ENCODE data around the gene TGFBR3. TPM values are rescaled to one million over a fixed set of nuclear protein-coding genes. Genes with fewer than 3 reads are reported as not detected.

TGFBR3 gene
- total and polyA plus RNA-seq, 9 of the 15 experiments (the other 6 are each of a cell fraction or from before 2014, with no cell fraction given) = 3.6 to 32.4 (median 15.6) TPM

- CTCF ChIA-PET (ENCODE audit: low intra/inter-chr PET ratio) = no interaction called here
- H3K4me1 ChIP-seq (replicated peaks in 1 of 2; ENCODE audit: control insufficient read depth in 2 of 2, insufficient read depth in 2 of 2, low read length in 2 of 2) = no peaks in the 10 kb centered on the region; a peak in 1 of 5 replicates
- H3K27me3 ChIP-seq (ENCODE audit: control insufficient read depth in 2 of 2, insufficient read depth in 2 of 2, low read length in 2 of 2) = no peaks in the 10 kb centered on the region
- FAIRE-seq = no peak
- H3K9me1 ChIP-seq (ENCODE audit: control insufficient read depth, insufficient read depth, low read length) = peaks cover 4% of the 10 kb centered on the region
- no peaks in the 10 kb centered on the region; the same call in 2 of the 3 replicates for H3K36me3 ChIP-seq (ENCODE audit: control insufficient read depth, insufficient read depth, low read length)
- H3K9ac ChIP-seq (ENCODE audit: insufficient read depth in 1 of 2, low read depth in 2 of 2, low read length in 2 of 2) = no peak overlapping the region
- no TSS peak for BruUV-seq (replicated peaks)
- no peak overlapping the region for H2AFZ ChIP-seq (ENCODE audit: low read depth, low read length)
- H4K20me1 ChIP-seq (replicated peaks; ENCODE audit: control insufficient read depth, insufficient read depth, low read length) = peaks cover 5% of the 10 kb centered on the region
- no peak for ATAC-seq
- 77% methylated on average over 6 of the region's 6 CpGs for WGBS (ENCODE audit: insufficient coverage, low coverage, missing lambda C conversion rate)
- TF ChIP-seq ZNF217 (CRISPR knock-in tag; IDR thresholded peaks at IDR 0.05) (no peak), BCOR (IDR thresholded peaks at IDR 0.05) (no peak), L3MBTL2 (IDR thresholded peaks at IDR 0.05) (no peak), TCFL5 (CRISPR knock-in tag; conservative IDR thresholded peaks at IDR 0.05) (no peak), ZNF212 (CRISPR knock-in tag; IDR thresholded peaks at IDR 0.05) (no peak), GTF2E2 (tag; IDR thresholded peaks at IDR 0.05) (no peak), POLR2AphosphoS2 (IDR thresholded peaks at IDR 0.05; ENCODE audit: low read length) (no peak), SMARCE1 (IDR thresholded peaks at IDR 0.05) (no peak), ZFP36 (IDR thresholded peaks at IDR 0.05; ENCODE audit: low read depth, low read length, partially characterized antibody) (no peak), ZFX (CRISPR knock-in tag; IDR thresholded peaks at IDR 0.05) (no peak), SMC3 (conservative IDR thresholded peaks at IDR 0.05; ENCODE audit: insufficient read depth, low read depth, low read length) (no peak), PRDM10 (IDR thresholded peaks at IDR 0.05; ENCODE audit: partially characterized antibody) (no peak), ZHX1 (conservative IDR thresholded peaks at IDR 0.05; ENCODE audit: low read length) (no peak), LARP7 (IDR thresholded peaks at IDR 0.05) (no peak), ZNF408 (CRISPR knock-in tag; IDR thresholded peaks at IDR 0.05; ENCODE audit: low read depth) (no peak), SRF (CRISPR knock-in tag; IDR thresholded peaks at IDR 0.05) (no peak)
- H3K9me3 ChIP-seq (replicated peaks; ENCODE audit: control insufficient read depth, insufficient read depth, low read depth, low read length) = no peaks in the 10 kb centered on the region
- H3K27ac ChIP-seq (ENCODE audit: extremely low read depth, low read depth, low read length) = no peak overlapping the region
- no peak overlapping the region for H3K4me3 ChIP-seq
- POLR2A ChIA-PET = no interaction called here
- H3K4me2 ChIP-seq (ENCODE audit: insufficient read depth, low read length) = no peak overlapping the region
- in situ Hi-C loops (cut with MboI) = no loop called here
- 0 out of 3 replicates have a peak, but pooled peaks cover 4% of the 10 kb centered on the region for H3K79me2 ChIP-seq (ENCODE audit: control insufficient read depth, insufficient read depth, low read length)
- intact Hi-C loops (cut with micrococcal nuclease) = no loop called here
- DNase-seq (ENCODE audit: extremely low read depth in 1 of 4, low spot score in 3 of 4) = no peak
These were observed 59.7 kb downstream of the TGFBR3 start for GRCh38 chr1:91826248-91826647.
